Measurements from ENCODE around the gene ABCB4. TPM values are rescaled to one million over a fixed set of nuclear protein-coding genes. Genes with fewer than 3 reads are reported as not detected.

The ABCB4 gene
- total and polyA plus RNA-seq, 2 of the 8 experiments (the other 6 are each of a cell fraction or from before 2014, with no cell fraction given): 0.54 to 0.60 TPM

GRCh38 chr7:87361320-87361719, 114.2 kb downstream of the ABCB4 start (continued):
- TF ChIP-seq CHD7 (IDR thresholded peaks at IDR 0.05; ENCODE audit: insufficient replicate concordance, low read length) (no peak), KDM5A (IDR thresholded peaks at IDR 0.05; ENCODE audit: low read length) (no peak), TAF7 (optimal IDR thresholded peaks at IDR 0.05; ENCODE audit: borderline replicate concordance, low read depth, low read length) (no peak), EP300 (IDR thresholded peaks at IDR 0.05; ENCODE audit: borderline replicate concordance in 1 of 2, low read depth in 2 of 2, low read length in 2 of 2) (no peak), RBBP5 (IDR thresholded peaks at IDR 0.05; ENCODE audit: borderline replicate concordance, low read depth, low read length) (no peak), E2F6 (IDR thresholded peaks at IDR 0.05) (no peak), NANOG (IDR thresholded peaks at IDR 0.05; ENCODE audit: insufficient read depth, low read depth, low read length, poor library complexity, severe bottlenecking) (no peak), PHF8 (conservative IDR thresholded peaks at IDR 0.05; ENCODE audit: low read depth, low read length) (no peak), TAF1 (IDR thresholded peaks at IDR 0.05; ENCODE audit: low read depth, low read length) (no peak), RNF2 (IDR thresholded peaks at IDR 0.05; ENCODE audit: borderline replicate concordance, low read depth, low read length, missing control alignments, poor library complexity, severe bottlenecking) (no peak)
